Esophagus squamous epithelium (tissue), 4 donors: ENCODE data around the gene SMIM36.

ENCODE experiments used
- CTCF ChIP-seq, 6 experiments: fragments of 450-650 bp in 4 of 6; fragments of 200-600 bp in 2 of 6; sonication (generic) in 2 of 6; IDR thresholded peaks; one replicate each; pipeline ENCODE4 v1.5.1; 2016 to 2019; ENCODE audit warnings: antibody characterized with exemption in 6 of 6, mild to moderate bottlenecking in 4 of 6, moderate library complexity in 4 of 6
- POLR2A ChIP-seq, 4 donors: fragments of 450-650 bp; IDR thresholded peaks; one replicate each; pipeline ENCODE4 v1.6.1; 2017; ENCODE audit warnings: antibody characterized with exemption in 4 of 4, mild to moderate bottlenecking in 4 of 4, moderate library complexity in 3 of 4

GRCh38 chr17:55466671-55467070 is 44.6 kb downstream of the SMIM36 start:
- TF ChIP-seq CTCF (IDR thresholded peaks at IDR 0.05) (no peak), POLR2A (IDR thresholded peaks at IDR 0.05) (no peak)
